Measurements from ENCODE around the gene SLC35C1. TPM values are rescaled to one million over a fixed set of nuclear protein-coding genes. Genes with fewer than 3 reads are reported as not detected.

The SLC35C1 gene
- total and polyA plus RNA-seq, 2 of the 13 experiments (the other 11 are each of a cell fraction or from before 2014, with no cell fraction given): 2.9 to 7.0 TPM

DNA sequence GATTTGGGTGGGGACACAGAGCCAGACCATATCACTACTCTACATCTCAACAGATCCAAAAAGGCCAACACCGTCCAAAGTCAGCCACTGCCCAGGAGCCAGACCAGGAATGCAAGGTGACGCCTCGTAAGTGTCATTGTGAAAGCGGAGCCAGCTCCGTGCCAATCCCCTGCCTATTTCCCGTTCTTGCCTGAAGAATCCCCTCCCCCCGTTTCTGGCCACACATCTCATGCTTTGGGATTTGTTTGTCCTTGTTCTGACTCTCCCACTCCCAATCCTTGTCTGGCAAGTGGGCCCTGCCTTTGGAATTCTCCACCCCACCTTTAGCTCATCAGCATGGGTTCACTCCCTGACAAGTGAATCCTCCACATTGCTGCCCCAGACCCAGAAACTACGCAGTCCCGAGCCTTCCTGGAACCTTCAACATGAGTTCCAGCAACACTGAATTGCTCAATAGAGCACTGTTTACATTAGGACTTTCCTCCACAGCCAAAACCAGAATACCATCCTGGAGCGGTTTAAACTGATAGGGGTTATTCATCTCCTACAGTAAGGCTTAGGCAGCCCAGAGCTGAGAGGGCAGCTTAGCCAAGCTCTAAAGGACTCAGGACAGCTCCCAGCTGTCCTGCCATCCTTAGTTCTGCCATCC, 6.0 kb upstream of the SLC35C1 start:
- no TSS peak for BruUV-seq (replicated peaks)
- no peak for TF ChIP-seq ZNF543 (CRISPR knock-in tag; IDR thresholded peaks at IDR 0.05)
- TF ChIP-seq, protein P1, sequence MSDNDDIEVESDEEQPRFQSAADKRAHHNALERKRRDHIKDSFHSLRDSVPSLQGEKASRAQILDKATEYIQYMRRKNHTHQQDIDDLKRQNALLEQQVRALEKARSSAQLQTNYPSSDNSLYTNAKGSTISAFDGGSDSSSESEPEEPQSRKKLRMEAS (IDR thresholded peaks at IDR 0.05): 0 out of 2 replicates have a peak, but pooled peaks have one; percentile 32
- no peak for TF ChIP-seq PITX1 (CRISPR knock-in tag; IDR thresholded peaks at IDR 0.05)
- no peak for TF ChIP-seq SRSF9 (IDR thresholded peaks at IDR 0.05; ENCODE audit: borderline replicate concordance, insufficient read depth, low read depth, low read length, poor library complexity, severe bottlenecking)
- TF ChIP-seq, protein P2, sequence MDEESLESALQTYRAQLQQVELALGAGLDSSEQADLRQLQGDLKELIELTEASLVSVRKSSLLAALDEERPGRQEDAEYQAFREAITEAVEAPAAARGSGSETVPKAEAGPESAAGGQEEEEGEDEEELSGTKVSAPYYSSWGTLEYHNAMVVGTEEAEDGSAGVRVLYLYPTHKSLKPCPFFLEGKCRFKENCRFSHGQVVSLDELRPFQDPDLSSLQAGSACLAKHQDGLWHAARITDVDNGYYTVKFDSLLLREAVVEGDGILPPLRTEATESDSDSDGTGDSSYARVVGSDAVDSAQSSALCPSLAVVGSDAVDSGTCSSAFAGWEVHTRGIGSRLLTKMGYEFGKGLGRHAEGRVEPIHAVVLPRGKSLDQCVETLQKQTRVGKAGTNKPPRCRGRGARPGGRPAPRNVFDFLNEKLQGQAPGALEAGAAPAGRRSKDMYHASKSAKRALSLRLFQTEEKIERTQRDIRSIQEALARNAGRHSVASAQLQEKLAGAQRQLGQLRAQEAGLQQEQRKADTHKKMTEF (CRISPR knock-in tag; IDR thresholded peaks at IDR 0.05): 0 out of 2 replicates have a peak, but pooled peaks have one; percentile 44
- TF ChIP-seq ZNF780A (CRISPR knock-in tag; IDR thresholded peaks at IDR 0.05): no peak
- peak; percentile 56; the same call in 1 of the 2 replicates for TF ChIP-seq NCOA2 (CRISPR knock-in tag; IDR thresholded peaks at IDR 0.05)
- TF ChIP-seq CEBPB (IDR thresholded peaks at IDR 0.05; ENCODE audit: borderline replicate concordance, low read depth, low read length): peak; percentile 84
- no peak for TF ChIP-seq ZNF30 (CRISPR knock-in tag; IDR thresholded peaks at IDR 0.05)
- TF ChIP-seq, protein P3, sequence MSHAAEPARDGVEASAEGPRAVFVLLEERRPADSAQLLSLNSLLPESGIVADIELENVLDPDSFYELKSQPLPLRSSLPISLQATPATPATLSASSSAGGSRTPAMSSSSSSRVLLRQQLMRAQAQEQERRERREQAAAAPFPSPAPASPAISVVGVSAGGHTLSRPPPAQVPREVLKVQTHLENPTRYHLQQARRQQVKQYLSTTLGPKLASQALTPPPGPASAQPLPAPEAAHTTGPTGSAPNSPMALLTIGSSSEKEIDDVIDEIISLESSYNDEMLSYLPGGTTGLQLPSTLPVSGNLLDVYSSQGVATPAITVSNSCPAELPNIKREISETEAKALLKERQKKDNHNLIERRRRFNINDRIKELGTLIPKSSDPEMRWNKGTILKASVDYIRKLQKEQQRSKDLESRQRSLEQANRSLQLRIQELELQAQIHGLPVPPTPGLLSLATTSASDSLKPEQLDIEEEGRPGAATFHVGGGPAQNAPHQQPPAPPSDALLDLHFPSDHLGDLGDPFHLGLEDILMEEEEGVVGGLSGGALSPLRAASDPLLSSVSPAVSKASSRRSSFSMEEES (CRISPR knock-in tag; IDR thresholded peaks at IDR 0.05): no peak
- TF ChIP-seq, protein P4, sequence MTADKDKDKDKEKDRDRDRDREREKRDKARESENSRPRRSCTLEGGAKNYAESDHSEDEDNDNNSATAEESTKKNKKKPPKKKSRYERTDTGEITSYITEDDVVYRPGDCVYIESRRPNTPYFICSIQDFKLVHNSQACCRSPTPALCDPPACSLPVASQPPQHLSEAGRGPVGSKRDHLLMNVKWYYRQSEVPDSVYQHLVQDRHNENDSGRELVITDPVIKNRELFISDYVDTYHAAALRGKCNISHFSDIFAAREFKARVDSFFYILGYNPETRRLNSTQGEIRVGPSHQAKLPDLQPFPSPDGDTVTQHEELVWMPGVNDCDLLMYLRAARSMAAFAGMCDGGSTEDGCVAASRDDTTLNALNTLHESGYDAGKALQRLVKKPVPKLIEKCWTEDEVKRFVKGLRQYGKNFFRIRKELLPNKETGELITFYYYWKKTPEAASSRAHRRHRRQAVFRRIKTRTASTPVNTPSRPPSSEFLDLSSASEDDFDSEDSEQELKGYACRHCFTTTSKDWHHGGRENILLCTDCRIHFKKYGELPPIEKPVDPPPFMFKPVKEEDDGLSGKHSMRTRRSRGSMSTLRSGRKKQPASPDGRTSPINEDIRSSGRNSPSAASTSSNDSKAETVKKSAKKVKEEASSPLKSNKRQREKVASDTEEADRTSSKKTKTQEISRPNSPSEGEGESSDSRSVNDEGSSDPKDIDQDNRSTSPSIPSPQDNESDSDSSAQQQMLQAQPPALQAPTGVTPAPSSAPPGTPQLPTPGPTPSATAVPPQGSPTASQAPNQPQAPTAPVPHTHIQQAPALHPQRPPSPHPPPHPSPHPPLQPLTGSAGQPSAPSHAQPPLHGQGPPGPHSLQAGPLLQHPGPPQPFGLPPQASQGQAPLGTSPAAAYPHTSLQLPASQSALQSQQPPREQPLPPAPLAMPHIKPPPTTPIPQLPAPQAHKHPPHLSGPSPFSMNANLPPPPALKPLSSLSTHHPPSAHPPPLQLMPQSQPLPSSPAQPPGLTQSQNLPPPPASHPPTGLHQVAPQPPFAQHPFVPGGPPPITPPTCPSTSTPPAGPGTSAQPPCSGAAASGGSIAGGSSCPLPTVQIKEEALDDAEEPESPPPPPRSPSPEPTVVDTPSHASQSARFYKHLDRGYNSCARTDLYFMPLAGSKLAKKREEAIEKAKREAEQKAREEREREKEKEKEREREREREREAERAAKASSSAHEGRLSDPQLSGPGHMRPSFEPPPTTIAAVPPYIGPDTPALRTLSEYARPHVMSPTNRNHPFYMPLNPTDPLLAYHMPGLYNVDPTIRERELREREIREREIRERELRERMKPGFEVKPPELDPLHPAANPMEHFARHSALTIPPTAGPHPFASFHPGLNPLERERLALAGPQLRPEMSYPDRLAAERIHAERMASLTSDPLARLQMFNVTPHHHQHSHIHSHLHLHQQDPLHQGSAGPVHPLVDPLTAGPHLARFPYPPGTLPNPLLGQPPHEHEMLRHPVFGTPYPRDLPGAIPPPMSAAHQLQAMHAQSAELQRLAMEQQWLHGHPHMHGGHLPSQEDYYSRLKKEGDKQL (CRISPR knock-in tag; IDR thresholded peaks at IDR 0.05; ENCODE audit: low read depth): no peak
- no peak for TF ChIP-seq SRF (IDR thresholded peaks at IDR 0.05; ENCODE audit: low read depth, low read length)
- TF ChIP-seq MXI1 (IDR thresholded peaks at IDR 0.05; ENCODE audit: borderline replicate concordance, low read depth, low read length): no peak
- TF ChIP-seq ELF3 (CRISPR knock-in tag; IDR thresholded peaks at IDR 0.05): peak; percentile 35; the same call in 1 of the 2 replicates
- TF ChIP-seq KLF9 (CRISPR knock-in tag; IDR thresholded peaks at IDR 0.05; ENCODE audit: low read depth): no peak
- no peak for TF ChIP-seq LCORL (IDR thresholded peaks at IDR 0.05)
- peak; percentile 49; the same call in 1 of the 2 replicates for TF ChIP-seq LCORL (CRISPR knock-in tag; IDR thresholded peaks at IDR 0.05)

More for the DNA sequence above, 6.0 kb upstream of the SLC35C1 start:
- intact Hi-C loops (cut with micrococcal nuclease; ENCODE audit: unreplicated experiment): no loop called here
- H3K79me2 ChIP-seq (ENCODE audit: insufficient read depth, low read length): no peaks in the 10 kb centered on the region
- FAIRE-seq: peak; percentile 36
- peaks cover 0 to 27% of the 10 kb centered on the region in 2 experiments; a peak in 2 of 5 replicates for H3K27me3 ChIP-seq (ENCODE audit: control insufficient read depth in 1 of 2, insufficient read depth in 2 of 2, low read length in 2 of 2)
- no peaks in the 10 kb centered on the region for H3K9me3 ChIP-seq (ENCODE audit: low read length)
- H3K4me1 ChIP-seq (ENCODE audit: insufficient read depth, low read length): peaks cover 26% of the 10 kb centered on the region
- ChIA-PET CTCF (ENCODE audit: low intra/inter-chr PET ratio, low total read pairs) (no interaction called here), POLR2A (interaction anchor here (0.6 to 1.3 kb wide), 4 partner anchors 27 to 1674 kb away, joined by 3 to 6 read pairs (median 4); partner anchors contain the start of gene CRY2)
- WGBS (ENCODE audit: low lambda C conversion rate): 2% methylated on average over 7 of the region's 10 CpGs
- peak overlapping the region in 1 of 3 experiments; percentile 56; a peak in 2 of 6 replicates for H3K4me3 ChIP-seq (replicated peaks in 1 of 3; ENCODE audit: insufficient read depth in 1 of 3, low read depth in 2 of 3, low read length in 3 of 3)
- no peaks in the 10 kb centered on the region for H3K36me3 ChIP-seq (replicated peaks in 1 of 2; ENCODE audit: control insufficient read depth in 1 of 2, insufficient read depth in 2 of 2, low read length in 2 of 2)
- peak; percentile 55 for ATAC-seq
- H2AFZ ChIP-seq (ENCODE audit: low read length): peak overlapping the region; percentile 43
- H3K9ac ChIP-seq (ENCODE audit: insufficient read depth, low read depth, low read length): no peak overlapping the region
- peak overlapping the region; percentile 84 for H3K4me2 ChIP-seq (ENCODE audit: low read depth, low read length)
- H3K27ac ChIP-seq (ENCODE audit: extremely low read length, insufficient read depth, low read length): no peak overlapping the region
- no peaks in the 10 kb centered on the region for H4K20me1 ChIP-seq (ENCODE audit: insufficient read depth, low read length)
- in situ Hi-C loops (cut with HindIII; ENCODE audit: extremely low pct_ligation_motif_present, low pct_unique_long_range_greater_than_20kb): no loop called here
- peak; percentile 59 for DNase-seq (ENCODE audit: low spot score)

All from HepG2 (cell line).